Right atrium auricular region (tissue), 2 donors: ENCODE measurements around the gene GRIP1. TPM values are rescaled to one million over a fixed set of nuclear protein-coding genes. Genes with fewer than 3 reads are reported as not detected.

Experiments used
- DNase-seq: peaks from one replicate; pipeline ENCODE4 v3.0.0-alpha.2; 2019; ENCODE audit warnings: low spot score
- H3K27ac ChIP-seq, 2 donors: fragments of 200-600 bp; sonication (generic); 1 replicate in 1 of 2; 2 replicates in 1 of 2; pipeline ENCODE4 v1.5.1; 2016 to 2019
- H3K27me3 ChIP-seq, 2 donors: fragments of 200-600 bp; sonication (generic); one replicate each; pipeline versions ENCODE4 v1.5.1 to v1.6.0; 2017 to 2019
- H3K36me3 ChIP-seq: fragments of 200-600 bp; sonication (generic); one replicate; pipeline ENCODE4 v1.5.1; 2016
- H3K4me1 ChIP-seq, 2 donors: fragments of 200-600 bp; sonication (generic); one replicate each; pipeline versions ENCODE4 v1.5.1 to v1.6.0; 2017 to 2019
- H3K4me3 ChIP-seq, 2 donors: fragments of 200-600 bp; sonication (generic); 1 replicate in 1 of 2; 2 replicates in 1 of 2; pipeline ENCODE4 v1.5.1; 2017 to 2019; ENCODE audit warnings: mild to moderate bottlenecking in 1 of 2, moderate library complexity in 1 of 2
- H3K9me3 ChIP-seq, 2 donors: fragments of 200-600 bp; sonication (generic); one replicate each; pipeline ENCODE4 v1.5.1; 2019
- CTCF ChIP-seq, 2 donors: fragments of 200-600 bp; sonication (generic); IDR thresholded peaks; one replicate each; pipeline ENCODE4 v1.5.1; 2019; ENCODE audit warnings: antibody characterized with exemption in 2 of 2
- total RNA-seq, 2 donors: library from RNA; depleted of rRNA; stranded (reverse); fragments of >200 nt; gene quantifications; one replicate each; pipeline ENCODE4 v1.1.0, GENCODE V29; 2016

GRIP1 gene
- total RNA-seq, 2 donors from 2014 or later: 5.3 to 12.6 TPM

GRCh38 chr12:66697404-66697803, 18.5 kb upstream of the GRIP1 start:
- H3K9me3 ChIP-seq: no peaks in the 10 kb centered on the region
- H3K4me1 ChIP-seq: peaks cover 0 to 7% of the 10 kb centered on the region in 2 donors
- TF ChIP-seq CTCF (IDR thresholded peaks at IDR 0.05): no peak

GRCh38 chr12:66694666-66695613, 16.1 kb upstream of the GRIP1 start:
- DNase-seq: no peak

More at GRCh38 chr12:66697404-66697803, 18.5 kb upstream of the GRIP1 start:
- H3K4me3 ChIP-seq: no peak overlapping the region
- no peak overlapping the region for H3K27ac ChIP-seq
- no peaks in the 10 kb centered on the region for H3K27me3 ChIP-seq
- DNase-seq: no peak
- no peaks in the 10 kb centered on the region for H3K36me3 ChIP-seq

GRCh38 chr12:66693901-66694513, 15.1 kb upstream of the GRIP1 start:
- Histone ChIP-seq H3K4me1 (peaks cover 0 to 7% of the 10 kb centered on the region in 2 donors), H3K27me3 (no peaks in the 10 kb centered on the region), H3K27ac (no peak overlapping the region), H3K9me3 (no peaks in the 10 kb centered on the region), H3K36me3 (no peaks in the 10 kb centered on the region), H3K4me3 (no peak overlapping the region)
- peak; percentile 35 to 70 for TF ChIP-seq CTCF (IDR thresholded peaks at IDR 0.05)
- DNase-seq: no peak

More at GRCh38 chr12:66694666-66695613, 16.1 kb upstream of the GRIP1 start:
- no peak for TF ChIP-seq CTCF (IDR thresholded peaks at IDR 0.05)
- Histone ChIP-seq H3K27ac (no peak overlapping the region), H3K36me3 (no peaks in the 10 kb centered on the region), H3K27me3 (no peaks in the 10 kb centered on the region), H3K4me3 (no peak overlapping the region), H3K4me1 (peaks cover 0 to 7% of the 10 kb centered on the region in 2 donors), H3K9me3 (no peaks in the 10 kb centered on the region)

- Histone ChIP-seq H3K9me3 (no peaks in the 10 kb centered on the region), H3K27ac (no peak overlapping the region), H3K4me1 (peaks cover 0 to 7% of the 10 kb centered on the region in 2 donors), H3K4me3 (no peak overlapping the region), H3K36me3 (no peaks in the 10 kb centered on the region), H3K27me3 (no peaks in the 10 kb centered on the region)
- no peak for DNase-seq
- TF ChIP-seq CTCF (IDR thresholded peaks at IDR 0.05): no peak
Measured at GRCh38 chr12:66692986-66693385, 14.1 kb upstream of the GRIP1 start.

GRCh38 chr12:66692170-66692569, 13.3 kb upstream of the GRIP1 start:
- Histone ChIP-seq H3K27me3 (no peaks in the 10 kb centered on the region), H3K4me3 (no peak overlapping the region), H3K9me3 (no peaks in the 10 kb centered on the region), H3K27ac (no peak overlapping the region), H3K36me3 (no peaks in the 10 kb centered on the region), H3K4me1 (peaks cover 0 to 7% of the 10 kb centered on the region in 2 donors)
- no peak for TF ChIP-seq CTCF (IDR thresholded peaks at IDR 0.05)
- DNase-seq: no peak
